Activated B cell treated with CpG ODN at 0.5 μM for 24 hours (primary cell): Measurements from ENCODE around the gene PPP2R2B. TPM values are rescaled to one million over a fixed set of nuclear protein-coding genes. Genes with fewer than 3 reads are reported as not detected.

Experiments used
- ATAC-seq: fragments of 200-7000 bp; cut with Tn5 transposase; one replicate; pipeline ENCODE4 v1.10.0; 2021; ENCODE audit warnings: low read depth, mild to moderate bottlenecking, moderate library complexity
- CTCF ChIA-PET: fragments of 350-600 bp; sonication (Branson Sonifier 250); formaldehyde crosslinking; loops from one replicate; lab custom pipeline; 2021; ENCODE audit warnings: antibody characterized with exemption; lab: Charles Lee
- POLR2A ChIA-PET: fragments of 350-600 bp; sonication (Branson Sonifier 250); formaldehyde crosslinking; loops from one replicate; lab custom pipeline; 2021; ENCODE audit warnings: antibody characterized with exemption; lab: Charles Lee
- DNase-seq: peaks from one replicate; pipeline ENCODE4 v3.0.0; 2022
- H3K27ac Mint-ChIP-seq: one replicate; pipeline ENCODE4 v1.8.0; 2020; ENCODE audit warnings: mixed read lengths
- H3K27me3 Mint-ChIP-seq: one replicate; pipeline ENCODE4 v1.8.0; 2021; ENCODE audit warnings: mixed read lengths
- H3K36me3 Mint-ChIP-seq: one replicate; pipeline ENCODE4 v1.8.0; 2021; ENCODE audit warnings: low read depth, mixed read lengths
- H3K4me1 Mint-ChIP-seq: one replicate; pipeline ENCODE4 v1.8.0; 2021; ENCODE audit warnings: mixed read lengths
- H3K4me3 Mint-ChIP-seq: one replicate; pipeline ENCODE4 v1.8.0; 2020; ENCODE audit warnings: mild to moderate bottlenecking, mixed read lengths
- H3K9me3 Mint-ChIP-seq: one replicate; pipeline ENCODE4 v1.8.0; 2020; ENCODE audit warnings: mixed read lengths
- CTCF ChIP-seq: fragments of 200-600 bp; IDR thresholded peaks from one replicate; pipeline ENCODE4 v1.8.0; 2022; ENCODE audit warnings: antibody characterized with exemption, mild to moderate bottlenecking
- intact Hi-C: fragments of 100-400 bp; cut with micrococcal nuclease; formaldehyde crosslinking; loops from one replicate; pipeline ENCODE4 v1.15.1; 2024
- total RNA-seq: library from RNA; stranded (reverse); gene quantifications from 2 replicates; pipeline ENCODE4 v1.2.3, GENCODE V29; 2022

PPP2R2B gene
- total RNA-seq, 1 donor from 2014 or later: not detected

- ChIA-PET POLR2A (no interaction called here), CTCF (no interaction called here)
- no peak for ATAC-seq
- H3K36me3 Mint-ChIP-seq: no peaks in the 10 kb centered on the region
- TF ChIP-seq CTCF: no peak
- H3K9me3 Mint-ChIP-seq: peaks cover 2% of the 10 kb centered on the region
- H3K27ac Mint-ChIP-seq: no peak overlapping the region
- H3K4me1 Mint-ChIP-seq: no peaks in the 10 kb centered on the region
- no peaks in the 10 kb centered on the region for H3K27me3 Mint-ChIP-seq
- no peak for DNase-seq
- intact Hi-C loops: no loop called here
- no peak overlapping the region for H3K4me3 Mint-ChIP-seq
Observed at GRCh38 chr5:146904890-146905289, 26.3 kb upstream of the PPP2R2B start.

GRCh38 chr5:146903789-146904188 is 25.2 kb upstream of the PPP2R2B start:
- intact Hi-C loops: no loop called here
- no peak overlapping the region for H3K27ac Mint-ChIP-seq
- no peak for ATAC-seq
- no peak for TF ChIP-seq CTCF
- peaks cover 2% of the 10 kb centered on the region for H3K9me3 Mint-ChIP-seq
- no peak overlapping the region for H3K4me3 Mint-ChIP-seq
- no peaks in the 10 kb centered on the region for H3K36me3 Mint-ChIP-seq
- POLR2A ChIA-PET: no interaction called here
- no peaks in the 10 kb centered on the region for H3K4me1 Mint-ChIP-seq
- no peak for DNase-seq
- CTCF ChIA-PET: no interaction called here
- H3K27me3 Mint-ChIP-seq: no peaks in the 10 kb centered on the region

- intact Hi-C loops: no loop called here
- no peak for TF ChIP-seq CTCF
- CTCF ChIA-PET: no interaction called here
- H3K36me3 Mint-ChIP-seq: no peaks in the 10 kb centered on the region
- ATAC-seq: no peak
- no peaks in the 10 kb centered on the region for H3K4me1 Mint-ChIP-seq
- POLR2A ChIA-PET: no interaction called here
- no peak for DNase-seq
- no peak overlapping the region for H3K27ac Mint-ChIP-seq
- H3K9me3 Mint-ChIP-seq: peaks cover 2% of the 10 kb centered on the region
- no peak overlapping the region for H3K4me3 Mint-ChIP-seq
- no peaks in the 10 kb centered on the region for H3K27me3 Mint-ChIP-seq
Observed at GRCh38 chr5:146902471-146902870, 23.9 kb upstream of the PPP2R2B start.

- Mint-ChIP-seq H3K4me3 (no peak overlapping the region), H3K27ac (no peak overlapping the region), H3K36me3 (no peaks in the 10 kb centered on the region), H3K4me1 (no peaks in the 10 kb centered on the region), H3K9me3 (no peaks in the 10 kb centered on the region), H3K27me3 (no peaks in the 10 kb centered on the region)
- no peak for TF ChIP-seq CTCF
- intact Hi-C loops: no loop called here
- DNase-seq (no peak), ATAC-seq (no peak)
- ChIA-PET POLR2A (no interaction called here), CTCF (no interaction called here)
Observed at GRCh38 chr5:146897061-146897460, 18.5 kb upstream of the PPP2R2B start.

- H3K27ac Mint-ChIP-seq: no peak overlapping the region
- no peak for TF ChIP-seq CTCF
- ChIA-PET CTCF (no interaction called here), POLR2A (no interaction called here)
- no peak for DNase-seq
- H3K4me3 Mint-ChIP-seq: no peak overlapping the region
- intact Hi-C loops: no loop called here
- H3K4me1 Mint-ChIP-seq: no peaks in the 10 kb centered on the region
- H3K9me3 Mint-ChIP-seq: no peaks in the 10 kb centered on the region
- H3K27me3 Mint-ChIP-seq: no peaks in the 10 kb centered on the region
- H3K36me3 Mint-ChIP-seq: no peaks in the 10 kb centered on the region
- ATAC-seq: no peak
Observed at GRCh38 chr5:146894753-146895521, 16.4 kb upstream of the PPP2R2B start.
